ENCODE measurements around the gene PGLYRP1.

GRCh38 chr19:45972081-45972946, 50.5 kb downstream of the PGLYRP1 start:
- TF ChIP-seq CTCF (conservative IDR thresholded peaks at IDR 0.05; ENCODE audit: low read depth, low read length) (no peak), EZH2phosphoT487 (IDR thresholded peaks at IDR 0.05; ENCODE audit: borderline replicate concordance, low read length) (no peak), EZH2 (IDR thresholded peaks at IDR 0.05; ENCODE audit: low read length, unreplicated experiment) (no peak)
